GM13976 (cell line): ENCODE results near the gene ERGIC3.

Source experiments
- DNase-seq: peaks from one replicate; pipeline ENCODE4 v3.0.0; 2012; ENCODE audit warnings: low spot score
- in situ Hi-C: fragments of 300-500 bp; cut with MboI; formaldehyde crosslinking; loops from one replicate; pipeline ENCODE4 v1.12.0; 2022; ENCODE audit warnings: low sequenced_read_pairs, mixed read lengths, inconsistent platforms; ENCODE audit not compliant: unreplicated experiment
- TF ChIP-seq, protein P1 (sequence below): IDR thresholded peaks from 2 replicates; pipeline ENCODE4 v1.5.1; 2012; ENCODE audit warnings: borderline replicate concordance, mild to moderate bottlenecking; ENCODE audit not compliant: insufficient read depth; ENCODE audit errors: extremely low read depth, missing control alignments, control extremely low read depth

Gene ERGIC3

GRCh38 chr20:35503281-35503680 lies 38.6 kb upstream of the ERGIC3 start:
- in situ Hi-C loops: no loop called here
- no peak for DNase-seq
- TF ChIP-seq, protein P1, sequence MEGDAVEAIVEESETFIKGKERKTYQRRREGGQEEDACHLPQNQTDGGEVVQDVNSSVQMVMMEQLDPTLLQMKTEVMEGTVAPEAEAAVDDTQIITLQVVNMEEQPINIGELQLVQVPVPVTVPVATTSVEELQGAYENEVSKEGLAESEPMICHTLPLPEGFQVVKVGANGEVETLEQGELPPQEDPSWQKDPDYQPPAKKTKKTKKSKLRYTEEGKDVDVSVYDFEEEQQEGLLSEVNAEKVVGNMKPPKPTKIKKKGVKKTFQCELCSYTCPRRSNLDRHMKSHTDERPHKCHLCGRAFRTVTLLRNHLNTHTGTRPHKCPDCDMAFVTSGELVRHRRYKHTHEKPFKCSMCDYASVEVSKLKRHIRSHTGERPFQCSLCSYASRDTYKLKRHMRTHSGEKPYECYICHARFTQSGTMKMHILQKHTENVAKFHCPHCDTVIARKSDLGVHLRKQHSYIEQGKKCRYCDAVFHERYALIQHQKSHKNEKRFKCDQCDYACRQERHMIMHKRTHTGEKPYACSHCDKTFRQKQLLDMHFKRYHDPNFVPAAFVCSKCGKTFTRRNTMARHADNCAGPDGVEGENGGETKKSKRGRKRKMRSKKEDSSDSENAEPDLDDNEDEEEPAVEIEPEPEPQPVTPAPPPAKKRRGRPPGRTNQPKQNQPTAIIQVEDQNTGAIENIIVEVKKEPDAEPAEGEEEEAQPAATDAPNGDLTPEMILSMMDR: no peak

DNA sequence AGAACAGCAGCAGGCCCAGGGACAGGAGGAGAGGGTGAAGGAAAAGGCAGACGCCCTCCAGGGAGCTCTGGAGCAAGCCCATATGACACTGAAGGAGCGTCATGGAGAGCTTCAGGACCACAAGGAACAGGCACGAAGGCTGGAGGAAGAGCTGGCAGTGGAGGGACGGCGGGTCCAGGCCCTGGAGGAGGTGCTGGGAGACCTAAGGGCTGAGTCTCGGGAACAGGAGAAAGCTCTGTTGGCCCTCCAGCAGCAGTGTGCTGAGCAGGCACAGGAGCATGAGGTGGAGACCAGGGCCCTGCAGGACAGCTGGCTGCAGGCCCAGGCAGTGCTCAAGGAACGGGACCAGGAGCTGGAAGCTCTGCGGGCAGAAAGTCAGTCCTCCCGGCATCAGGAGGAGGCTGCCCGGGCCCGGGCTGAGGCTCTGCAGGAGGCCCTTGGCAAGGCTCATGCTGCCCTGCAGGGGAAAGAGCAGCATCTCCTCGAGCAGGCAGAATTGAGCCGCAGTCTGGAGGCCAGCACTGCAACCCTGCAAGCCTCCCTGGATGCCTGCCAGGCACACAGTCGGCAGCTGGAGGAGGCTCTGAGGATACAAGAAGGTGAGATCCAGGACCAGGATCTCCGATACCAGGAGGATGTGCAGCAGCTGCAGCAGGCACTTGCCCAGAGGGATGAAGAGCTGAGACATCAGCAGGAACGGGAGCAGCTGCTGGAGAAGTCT lies 37.9 kb upstream of the ERGIC3 start:
- in situ Hi-C loops: no loop called here
- TF ChIP-seq, protein P1: no peak
- DNase-seq: no peak

GRCh38 chr20:35504751-35505150 lies 37.1 kb upstream of the ERGIC3 start:
- TF ChIP-seq, protein P1: no peak
- DNase-seq: no peak
- in situ Hi-C loops: no loop called here

DNA sequence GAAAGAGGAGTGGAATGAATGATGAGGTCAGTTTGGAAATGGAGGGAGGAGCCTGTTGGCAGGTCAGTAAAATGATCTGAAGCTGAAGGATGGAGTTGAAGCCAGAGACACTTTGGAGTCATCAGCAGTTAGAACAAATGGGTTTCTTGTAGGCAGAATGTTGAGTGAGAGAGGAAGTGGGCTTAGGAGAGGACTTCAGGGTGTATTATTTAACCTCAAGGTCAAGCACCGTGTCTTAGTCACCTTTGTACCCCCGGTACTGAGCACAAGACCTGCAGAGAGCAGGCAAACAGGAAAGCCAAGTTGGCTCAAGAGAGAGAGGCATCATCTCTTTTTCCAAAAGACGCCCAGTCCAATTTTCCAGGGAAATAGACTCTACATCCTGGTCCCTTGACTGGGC lies 35.7 kb upstream of the ERGIC3 start:
- DNase-seq: no peak
- in situ Hi-C loops: no loop called here
- TF ChIP-seq, protein P1: no peak

DNA sequence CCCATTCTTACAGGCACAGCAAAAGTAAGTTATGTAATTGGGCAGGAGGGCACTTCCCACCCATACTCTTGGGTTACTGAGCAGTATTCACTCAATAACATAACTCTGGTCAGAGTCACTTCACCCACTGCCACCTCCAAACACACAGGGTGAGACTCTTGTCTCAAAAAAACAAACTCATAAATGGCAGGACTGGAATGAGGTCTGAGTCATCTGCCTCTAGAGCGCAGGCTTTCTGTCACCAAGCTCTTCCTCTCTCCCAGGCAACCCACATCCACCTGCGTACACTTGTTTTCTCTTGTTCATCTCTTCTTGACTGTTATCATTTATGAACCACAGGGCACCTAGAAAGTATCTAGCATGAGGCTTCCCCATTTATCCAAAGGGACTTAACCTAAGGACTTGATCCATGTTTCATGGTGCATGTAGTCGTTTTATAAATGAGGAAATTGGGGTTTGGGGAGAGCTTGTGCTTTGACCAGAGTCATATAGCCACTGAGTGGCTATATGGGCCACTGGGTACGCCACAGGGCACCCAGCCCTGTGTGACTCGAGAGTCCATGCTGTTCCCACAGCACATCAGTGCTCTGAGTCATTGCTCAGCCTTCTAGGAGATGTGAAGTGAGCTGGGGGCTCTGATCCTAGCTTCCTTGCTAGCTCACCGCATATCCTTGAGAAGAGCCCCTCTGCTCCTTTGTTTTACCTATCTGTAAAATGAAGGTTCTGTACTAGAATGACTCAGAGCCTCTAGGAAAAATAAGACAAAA lies 34.8 kb upstream of the ERGIC3 start:
- no peak for DNase-seq
- in situ Hi-C loops: no loop called here
- TF ChIP-seq, protein P1: no peak

DNA sequence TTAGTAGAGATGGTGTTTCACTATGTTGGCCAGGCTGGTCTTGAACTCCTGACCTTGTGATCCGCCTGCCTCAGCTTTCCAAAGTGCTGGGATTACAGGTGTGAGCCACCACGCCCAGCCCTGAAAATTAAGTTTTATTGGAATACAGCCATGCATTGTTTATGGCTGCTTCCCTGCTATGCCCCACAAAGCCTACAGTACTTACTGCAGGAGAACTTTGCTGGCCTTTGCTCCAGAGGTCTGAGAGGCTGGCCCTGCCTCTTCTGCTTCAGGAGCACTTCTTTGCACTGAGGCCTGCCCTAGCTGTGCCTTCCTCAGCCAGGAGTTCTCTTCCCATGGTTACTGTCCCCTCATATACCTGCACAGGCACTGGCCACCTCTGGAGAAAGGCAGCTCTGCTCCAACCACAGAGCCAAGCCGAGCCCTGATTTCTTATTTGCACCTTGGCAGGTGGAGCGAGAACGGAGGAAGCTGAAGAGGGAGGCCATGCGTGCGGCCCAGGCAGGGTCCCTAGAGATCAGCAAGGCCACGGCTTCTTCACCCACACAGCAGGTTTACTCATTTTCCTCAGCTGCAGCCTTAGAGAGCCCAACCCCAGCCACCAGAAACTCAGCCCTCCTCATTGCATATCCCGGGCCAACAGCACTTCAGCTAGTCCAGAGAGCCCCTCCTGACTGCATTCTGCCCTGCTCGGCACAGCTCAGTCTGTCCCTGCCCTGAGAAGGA lies 33.2 kb upstream of the ERGIC3 start:
- no peak for DNase-seq
- TF ChIP-seq, protein P1: no peak
- in situ Hi-C loops: no loop called here
